HCT116 (cell line): ENCODE data around the gene ESRRA. TPM values are rescaled to one million over a fixed set of nuclear protein-coding genes. Genes with fewer than 3 reads are reported as not detected.

Source experiments
- ATAC-seq: fragments of 200-7000 bp; cut with Tn5 transposase; 2 replicates; pipeline ENCODE4 v1.9.1; 2020; ENCODE audit warnings: mild to moderate bottlenecking, moderate library complexity
- BruUV-seq: library from RNA; stranded (reverse); fragments of 400-500 nt; replicated peaks from 2 replicates; lab custom pipeline; 2021; lab: Mats Ljungman, UMichigan
- CTCF ChIA-PET: fragments of 300-600 bp; sonication (Branson Sonifier 250); formaldehyde crosslinking; loops from one replicate; lab custom pipeline; 2021; ENCODE audit warnings: antibody characterized with exemption; lab: Charles Lee
- POLR2A ChIA-PET: fragments of 300-600, 350-600 bp; sonication (Branson Sonifier 250); formaldehyde crosslinking; loops from one replicate; lab custom pipeline; 2021; ENCODE audit warnings: antibody characterized with exemption; lab: Charles Lee
- RAD21 ChIA-PET, 2 experiments: fragments of 300-600 bp; sonication (Branson Sonifier 250); formaldehyde crosslinking; loops; one replicate each; lab custom pipeline; 2023; ENCODE audit warnings: low total read pairs in 2 of 2; ENCODE audit not compliant: uncharacterized antibody in 2 of 2, unreplicated experiment in 2 of 2, low non-redundant PET in 1 of 2; lab: Charles Lee
- DNase-seq: peaks from one replicate; pipeline ENCODE4 v3.0.0-alpha.2; 2010; ENCODE audit warnings: low read depth, low spot score
- H2AFZ ChIP-seq: fragments of 200-600 bp; shearing (Covaris generic), sonication (generic); 2 replicates; pipeline ENCODE4 v1.6.1; 2017; ENCODE audit warnings: low read depth, mixed run types, mixed read lengths, antibody characterized with exemption, low read length; ENCODE audit not compliant: poor library complexity, severe bottlenecking
- H3K27ac ChIP-seq: 2 replicates; pipeline ENCODE4 v1.5.1; 2012; ENCODE audit warnings: low read depth, low read length
- H3K27me3 ChIP-seq: fragments of 200-600 bp; sonication (generic); 2 replicates; pipeline ENCODE4 v1.6.1; 2016; ENCODE audit warnings: mixed run types, low read length, mixed read lengths; ENCODE audit not compliant: insufficient read depth
- H3K36me3 ChIP-seq, 2 experiments: fragments of 200-500 bp in 1 of 2; fragments of 200-600 bp in 1 of 2; sonication (Bioruptor generic) in 1 of 2; sonication (generic) in 1 of 2; 2 replicates each; pipeline versions ENCODE4 v1.5.1 to v1.6.1; 2014 to 2016; ENCODE audit warnings: low read length in 2 of 2, inconsistent platforms in 1 of 2, mixed read lengths in 1 of 2, mixed run types in 1 of 2; ENCODE audit not compliant: insufficient read depth in 2 of 2, control insufficient read depth in 1 of 2
- H3K4me1 ChIP-seq, 2 experiments: fragments of 200-600 bp in 1 of 2; sonication (generic) in 1 of 2; 2 replicates each; pipeline versions ENCODE4 v1.5.1 to v1.6.1; 2012 to 2017; ENCODE audit warnings: low read length in 2 of 2, inconsistent platforms in 1 of 2, mild to moderate bottlenecking in 1 of 2, mixed read lengths in 1 of 2, mixed run types in 1 of 2, moderate library complexity in 1 of 2; ENCODE audit not compliant: insufficient read depth in 2 of 2, control insufficient read depth in 1 of 2
- H3K4me2 ChIP-seq: fragments of 200-600 bp; sonication (generic); 2 replicates; pipeline ENCODE4 v1.6.1; 2017; ENCODE audit warnings: mixed run types, low read length, mixed read lengths
- H3K4me3 ChIP-seq, 2 experiments: fragments of 200-600 bp in 1 of 2; sonication (generic) in 1 of 2; replicated peaks in 1 of 2; 2 replicates each; pipeline ENCODE4 v1.5.1; 2011 to 2016; ENCODE audit warnings: low read length in 2 of 2, control low read depth in 1 of 2, low read depth in 1 of 2, mild to moderate bottlenecking in 1 of 2, mixed read lengths in 1 of 2, mixed run types in 1 of 2
- H3K79me2 ChIP-seq: fragments of 200-600 bp; sonication (generic); 2 replicates; pipeline ENCODE4 v1.6.1; 2017; ENCODE audit warnings: mild to moderate bottlenecking, mixed run types, low read length, moderate library complexity, mixed read lengths; ENCODE audit not compliant: insufficient read depth
- H3K9ac ChIP-seq: fragments of 200-600 bp; sonication (generic); 2 replicates; pipeline ENCODE4 v1.6.1; 2016; ENCODE audit warnings: low read length, mixed read lengths
- H3K9me2 ChIP-seq: fragments of 200-600 bp; sonication (generic), shearing (Covaris generic); 2 replicates; pipeline ENCODE4 v1.6.1; 2017; ENCODE audit warnings: mixed run types, mild to moderate bottlenecking, moderate library complexity; ENCODE audit not compliant: insufficient read depth
- H3K9me3 ChIP-seq, 2 experiments: fragments of 200-500 bp in 1 of 2; fragments of 200-600 bp in 1 of 2; sonication (Bioruptor generic) in 1 of 2; sonication (generic) in 1 of 2; 2 replicates each; pipeline ENCODE4 v1.6.1; 2014 to 2017; ENCODE audit warnings: low read length in 2 of 2, mixed read lengths in 2 of 2, inconsistent platforms in 1 of 2, low read depth in 1 of 2, mild to moderate bottlenecking in 1 of 2, mixed run types in 1 of 2, moderate library complexity in 1 of 2; ENCODE audit not compliant: control insufficient read depth in 1 of 2, insufficient read depth in 1 of 2
- H4K20me1 ChIP-seq: fragments of 200-600 bp; sonication (generic), shearing (Covaris generic); 2 replicates; pipeline ENCODE4 v1.6.1; 2017; ENCODE audit warnings: mixed run types, mild to moderate bottlenecking, moderate library complexity; ENCODE audit not compliant: insufficient read depth
- CEBPB ChIP-seq: IDR thresholded peaks from 2 replicates; pipeline ENCODE4 v1.6.1; 2012; ENCODE audit warnings: low read depth
- ELF1 ChIP-seq: IDR thresholded peaks from 2 replicates; pipeline ENCODE4 v1.6.1; 2012; ENCODE audit warnings: low read depth, borderline replicate concordance
- EZH2 ChIP-seq: fragments of 200-600 bp; sonication (generic); IDR thresholded peaks from 2 replicates; pipeline ENCODE4 v1.6.1; 2017; ENCODE audit warnings: antibody characterized with exemption, mixed run types
- FOSL1 ChIP-seq: IDR thresholded peaks from 2 replicates; pipeline ENCODE4 v1.6.1; 2012; ENCODE audit warnings: low read depth
- JUND ChIP-seq: IDR thresholded peaks from 2 replicates; pipeline ENCODE4 v1.6.1; 2012
- MAX ChIP-seq: IDR thresholded peaks from 2 replicates; pipeline ENCODE4 v1.6.1; 2012
- POLR2A ChIP-seq: IDR thresholded peaks from 2 replicates; pipeline ENCODE4 v1.7.0; 2011; ENCODE audit warnings: borderline replicate concordance; ENCODE audit not compliant: insufficient read depth, insufficient read length; ENCODE audit errors: extremely low read depth
- POLR2AphosphoS5 ChIP-seq: IDR thresholded peaks from 2 replicates; pipeline ENCODE4 v1.6.1; 2011; ENCODE audit warnings: mild to moderate bottlenecking, low read depth, low read length, moderate library complexity
- RAD21 ChIP-seq: IDR thresholded peaks from 2 replicates; pipeline ENCODE4 v1.6.1; 2012; ENCODE audit warnings: low read depth, mild to moderate bottlenecking
- SIN3A ChIP-seq: IDR thresholded peaks from 2 replicates; pipeline ENCODE4 v1.6.1; 2012; ENCODE audit warnings: low read depth
- TCF7L2 ChIP-seq: IDR thresholded peaks from 2 replicates; pipeline ENCODE4 v1.7.0; 2011; ENCODE audit warnings: borderline replicate concordance, inconsistent platforms; ENCODE audit not compliant: insufficient read depth, insufficient read length; ENCODE audit errors: extremely low read depth
- YY1 ChIP-seq: IDR thresholded peaks from 2 replicates; pipeline ENCODE4 v1.6.1; 2011; ENCODE audit warnings: low read length, low read depth, moderate library complexity, mild to moderate bottlenecking; ENCODE audit not compliant: insufficient replicate concordance; ENCODE audit errors: extremely low read depth
- intact Hi-C: fragments of 100-400 bp; cut with micrococcal nuclease; formaldehyde crosslinking; loops from 2 replicates; pipeline ENCODE4 v1.10.0; 2022
- total RNA-seq: library from RNA; stranded (reverse); gene quantifications from one replicate; pipeline ENCODE4 v1.2.1, GENCODE V29; 2021; ENCODE audit not compliant: unreplicated experiment

ESRRA gene
- total RNA-seq, 1 experiment from 2014 or later, result 62.7 TPM

GRCh38 chr11:64263021-64263946 is 42.0 kb upstream of the ESRRA start (continued):
- no peak for TF ChIP-seq RAD21

- POLR2A ChIA-PET, result no interaction called here
These were observed 41.4 kb upstream of the ESRRA start for GRCh38 chr11:64263947-64264317.

More at GRCh38 chr11:64263947-64264317, 41.4 kb upstream of the ESRRA start:
- intact Hi-C loops, result no loop called here
- no peaks in the 10 kb centered on the region for H4K20me1 ChIP-seq
- no peaks in the 10 kb centered on the region for H3K9me2 ChIP-seq
- ATAC-seq, result no peak
- no peaks in the 10 kb centered on the region for H3K9me3 ChIP-seq
- ChIA-PET RAD21 (no interaction called here), CTCF (interaction anchor here (1.4 kb wide), 1 partner anchor 14 kb away, joined by 4 read pairs; no protein-coding TSS in a partner anchor)
- peaks cover 2% of the 10 kb centered on the region; the same call in 1 of the 2 replicates for H3K79me2 ChIP-seq
- H2AFZ ChIP-seq, result no peak overlapping the region
- H3K9ac ChIP-seq, result no peak overlapping the region
- no TSS peak for BruUV-seq
- no peak for TF ChIP-seq ELF1
- no peak for TF ChIP-seq MAX
- TF ChIP-seq JUND, result no peak
- TF ChIP-seq SIN3A, result no peak
- TF ChIP-seq TCF7L2, result no peak
- TF ChIP-seq YY1, result no peak
- TF ChIP-seq FOSL1, result no peak
- no peak for TF ChIP-seq POLR2AphosphoS5
- TF ChIP-seq CEBPB, result no peak
- no peak for TF ChIP-seq EZH2
- TF ChIP-seq POLR2A, result no peak
- peaks cover 15 to 46% of the 10 kb centered on the region in 2 experiments; a peak in 3 of 4 replicates for H3K36me3 ChIP-seq
- no peak for DNase-seq
- no peaks in the 10 kb centered on the region for H3K27me3 ChIP-seq
- peaks cover 13 to 14% of the 10 kb centered on the region in 2 experiments; a peak in 3 of 4 replicates for H3K4me1 ChIP-seq
- H3K27ac ChIP-seq, result no peak overlapping the region
- H3K4me2 ChIP-seq, result no peak overlapping the region
- H3K4me3 ChIP-seq, result no peak overlapping the region
